Activated CD8-positive, alpha-beta T cell treated with anti-CD3 and anti-CD28 coated beads for 36 hours (primary cell): Measurements from ENCODE around the gene CDK5RAP2. TPM values are rescaled to one million over a fixed set of nuclear protein-coding genes. Genes with fewer than 3 reads are reported as not detected.

ENCODE experiments used
- ATAC-seq: fragments of 200-7000 bp; cut with Tn5 transposase; one replicate; pipeline ENCODE4 v1.10.0; 2021; ENCODE audit warnings: mild to moderate bottlenecking, moderate library complexity
- CTCF ChIA-PET: fragments of 350-600 bp; sonication (Branson Sonifier 250); formaldehyde crosslinking; loops from one replicate; lab custom pipeline; 2021; ENCODE audit warnings: antibody characterized with exemption; lab: Charles Lee
- POLR2A ChIA-PET: fragments of 350-600 bp; sonication (Branson Sonifier 250); formaldehyde crosslinking; loops from one replicate; lab custom pipeline; 2021; ENCODE audit warnings: antibody characterized with exemption; lab: Charles Lee
- DNase-seq: peaks from one replicate; pipeline ENCODE4 v3.0.0-alpha.2; 2020
- H3K27ac Mint-ChIP-seq: one replicate; pipeline ENCODE4 v1.8.0; 2021; ENCODE audit warnings: mild to moderate bottlenecking, mixed read lengths
- H3K27me3 Mint-ChIP-seq: one replicate; pipeline ENCODE4 v1.8.0; 2021; ENCODE audit warnings: mixed read lengths
- H3K36me3 Mint-ChIP-seq: one replicate; pipeline ENCODE4 v1.8.0; 2021; ENCODE audit warnings: low read depth, mixed read lengths
- H3K4me1 Mint-ChIP-seq: one replicate; pipeline ENCODE4 v1.8.0; 2021; ENCODE audit warnings: low read depth, mixed read lengths
- H3K4me3 Mint-ChIP-seq: one replicate; pipeline ENCODE4 v1.8.0; 2021; ENCODE audit warnings: mild to moderate bottlenecking, moderate library complexity, mixed read lengths
- H3K9me3 Mint-ChIP-seq: one replicate; pipeline ENCODE4 v1.8.0; 2021; ENCODE audit warnings: mixed read lengths
- intact Hi-C: fragments of 100-400 bp; cut with micrococcal nuclease; formaldehyde crosslinking; loops from one replicate; pipeline ENCODE4 v1.10.0; 2022
- total RNA-seq, 2 experiments: library from RNA; stranded (reverse); gene quantifications; one replicate each; pipeline ENCODE4 v1.2.3, GENCODE V29; 2021
- TF ChIP-seq, protein P1 (sequence below): fragments of 200-600 bp; IDR thresholded peaks from one replicate; pipeline ENCODE4 v1.8.0; 2022; ENCODE audit warnings: antibody characterized with exemption, mild to moderate bottlenecking

CDK5RAP2 gene
- total RNA-seq, 2 experiments from 2014 or later: 61.5 to 67.6 TPM

DNA sequence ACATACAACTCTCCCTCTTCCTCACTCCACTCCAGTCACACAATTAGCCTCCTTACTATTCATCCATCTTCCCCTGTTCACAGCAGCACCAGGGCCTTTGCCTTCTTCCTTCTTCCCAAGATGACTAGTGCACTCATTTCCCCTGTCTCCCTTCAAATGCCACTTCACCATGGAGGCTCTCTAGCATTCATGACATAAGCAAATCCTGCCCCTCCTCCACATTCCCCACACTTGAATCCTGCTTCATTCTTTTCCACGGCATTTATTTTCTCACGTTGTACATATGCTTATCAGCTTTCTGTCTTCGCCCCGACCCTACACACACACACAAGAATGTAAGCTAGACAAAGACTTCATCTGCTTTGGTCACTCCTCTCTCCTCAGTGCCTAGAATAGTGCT is 133.3 kb downstream of the CDK5RAP2 start:
- POLR2A ChIA-PET: no interaction called here
- CTCF ChIA-PET: interaction anchor here (1.7 kb wide), 1 partner anchor 31 kb away, joined by 4 read pairs; no protein-coding TSS in a partner anchor
- H3K27ac Mint-ChIP-seq: no peak overlapping the region
- intact Hi-C loops: no loop called here
- no peaks in the 10 kb centered on the region for H3K9me3 Mint-ChIP-seq
- TF ChIP-seq, protein P1, sequence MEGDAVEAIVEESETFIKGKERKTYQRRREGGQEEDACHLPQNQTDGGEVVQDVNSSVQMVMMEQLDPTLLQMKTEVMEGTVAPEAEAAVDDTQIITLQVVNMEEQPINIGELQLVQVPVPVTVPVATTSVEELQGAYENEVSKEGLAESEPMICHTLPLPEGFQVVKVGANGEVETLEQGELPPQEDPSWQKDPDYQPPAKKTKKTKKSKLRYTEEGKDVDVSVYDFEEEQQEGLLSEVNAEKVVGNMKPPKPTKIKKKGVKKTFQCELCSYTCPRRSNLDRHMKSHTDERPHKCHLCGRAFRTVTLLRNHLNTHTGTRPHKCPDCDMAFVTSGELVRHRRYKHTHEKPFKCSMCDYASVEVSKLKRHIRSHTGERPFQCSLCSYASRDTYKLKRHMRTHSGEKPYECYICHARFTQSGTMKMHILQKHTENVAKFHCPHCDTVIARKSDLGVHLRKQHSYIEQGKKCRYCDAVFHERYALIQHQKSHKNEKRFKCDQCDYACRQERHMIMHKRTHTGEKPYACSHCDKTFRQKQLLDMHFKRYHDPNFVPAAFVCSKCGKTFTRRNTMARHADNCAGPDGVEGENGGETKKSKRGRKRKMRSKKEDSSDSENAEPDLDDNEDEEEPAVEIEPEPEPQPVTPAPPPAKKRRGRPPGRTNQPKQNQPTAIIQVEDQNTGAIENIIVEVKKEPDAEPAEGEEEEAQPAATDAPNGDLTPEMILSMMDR: no peak
- H3K4me3 Mint-ChIP-seq: no peak overlapping the region
- H3K36me3 Mint-ChIP-seq: peaks cover 40% of the 10 kb centered on the region
- no peaks in the 10 kb centered on the region for H3K27me3 Mint-ChIP-seq
- no peak for ATAC-seq
- H3K4me1 Mint-ChIP-seq: peaks cover 9% of the 10 kb centered on the region
- no peak for DNase-seq

DNA sequence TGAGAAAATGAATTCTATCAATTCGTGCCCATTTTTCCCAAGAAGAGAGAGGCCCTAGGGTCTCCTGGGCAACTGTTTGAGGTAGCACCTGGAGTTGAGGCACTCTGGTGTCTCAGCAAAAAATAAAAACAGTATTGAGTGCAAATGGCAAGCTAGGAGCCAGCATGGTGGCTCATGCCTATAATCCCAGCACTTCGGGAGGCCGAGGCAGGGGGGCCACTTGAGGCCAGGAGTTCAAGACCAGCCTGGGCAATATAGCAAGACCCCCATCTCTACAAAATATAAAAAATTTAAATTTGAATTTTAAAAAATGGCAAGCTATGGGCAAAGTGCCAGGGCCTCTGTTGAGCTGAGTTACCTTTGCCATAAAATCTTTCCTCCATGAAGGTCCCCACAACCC is 136.0 kb downstream of the CDK5RAP2 start:
- no peak for ATAC-seq

DNA sequence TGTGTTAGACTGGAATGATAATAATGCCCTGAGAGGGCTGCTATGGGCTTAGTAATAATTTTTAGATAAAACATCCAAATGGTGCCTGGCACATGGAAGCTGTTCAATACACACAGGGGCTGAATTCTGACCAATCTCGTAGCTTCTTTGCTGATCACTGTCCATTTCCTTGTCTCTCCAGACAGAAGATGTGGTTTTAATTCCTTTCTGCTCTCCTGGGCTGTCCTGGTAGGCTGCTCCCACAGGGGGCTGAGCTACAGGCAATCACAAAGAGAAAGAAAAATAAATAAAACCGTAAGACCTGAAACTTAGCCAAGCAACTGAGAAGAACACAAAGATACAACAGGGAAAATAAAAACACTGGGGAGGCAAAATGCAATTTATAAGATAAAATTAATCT is 136.5 kb downstream of the CDK5RAP2 start:
- no peak overlapping the region for H3K27ac Mint-ChIP-seq
- ChIA-PET POLR2A (no interaction called here), CTCF (no interaction called here)
- no peak for ATAC-seq
- no peak overlapping the region for H3K4me3 Mint-ChIP-seq
- peaks cover 43% of the 10 kb centered on the region for H3K36me3 Mint-ChIP-seq
- TF ChIP-seq, protein P1: no peak
- no peak for DNase-seq
- no peaks in the 10 kb centered on the region for H3K27me3 Mint-ChIP-seq
- intact Hi-C loops: no loop called here
- peaks cover 12% of the 10 kb centered on the region for H3K4me1 Mint-ChIP-seq
- H3K9me3 Mint-ChIP-seq: no peaks in the 10 kb centered on the region

More for the DNA sequence above, 136.0 kb downstream of the CDK5RAP2 start:
- DNase-seq: no peak
- TF ChIP-seq, protein P1: no peak
- intact Hi-C loops: no loop called here
- H3K27ac Mint-ChIP-seq: no peak overlapping the region
- H3K27me3 Mint-ChIP-seq: no peaks in the 10 kb centered on the region
- H3K9me3 Mint-ChIP-seq: no peaks in the 10 kb centered on the region
- H3K4me1 Mint-ChIP-seq: peaks cover 8% of the 10 kb centered on the region
- CTCF ChIA-PET: no interaction called here
- H3K36me3 Mint-ChIP-seq: peaks cover 44% of the 10 kb centered on the region
- POLR2A ChIA-PET: interaction anchor here (0.6 kb wide), 1 partner anchor 90 kb away, joined by 3 read pairs; no protein-coding TSS in a partner anchor
- H3K4me3 Mint-ChIP-seq: no peak overlapping the region

DNA sequence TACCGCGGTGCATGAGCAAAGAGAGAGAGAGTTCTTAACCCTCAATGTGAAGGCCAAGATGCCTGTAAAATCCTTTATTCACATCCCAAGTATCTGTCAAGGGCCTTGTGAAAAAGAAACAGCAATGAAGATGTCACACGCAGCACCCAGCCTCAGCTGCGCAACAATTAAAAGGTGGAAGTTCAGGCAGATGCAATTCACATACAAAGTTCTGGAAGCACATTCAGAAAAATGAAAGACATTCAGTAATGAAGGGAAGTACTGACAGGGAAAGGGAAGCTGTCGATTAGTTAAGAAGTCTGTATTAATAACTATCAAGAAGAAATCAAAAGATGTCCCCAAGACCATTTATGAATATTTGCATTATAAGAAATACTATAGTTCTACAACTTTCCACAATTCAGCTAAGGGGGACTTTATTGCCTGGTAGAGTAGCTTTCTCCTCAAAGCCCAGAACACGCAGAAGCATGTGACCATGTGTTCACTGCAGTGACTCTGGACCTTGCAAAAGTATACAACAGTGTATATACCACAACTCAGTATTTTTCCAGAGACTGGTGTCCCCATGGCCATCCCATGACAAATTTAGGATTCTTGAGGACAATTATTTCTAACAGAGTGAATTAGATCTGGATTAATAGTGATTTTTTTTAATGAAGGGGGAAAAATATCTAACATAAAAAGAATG is 137.5 kb downstream of the CDK5RAP2 start:
- no peak overlapping the region for H3K27ac Mint-ChIP-seq
- TF ChIP-seq, protein P1: no peak
- POLR2A ChIA-PET: interaction anchor here (0.7 kb wide), 1 partner anchor 50 kb away, joined by 3 read pairs; no protein-coding TSS in a partner anchor
- peaks cover 16% of the 10 kb centered on the region for H3K4me1 Mint-ChIP-seq
- peaks cover 43% of the 10 kb centered on the region for H3K36me3 Mint-ChIP-seq
- CTCF ChIA-PET: no interaction called here
- DNase-seq: no peak
- H3K4me3 Mint-ChIP-seq: no peak overlapping the region
- intact Hi-C loops: no loop called here
- ATAC-seq: no peak
- H3K9me3 Mint-ChIP-seq: no peaks in the 10 kb centered on the region
- no peaks in the 10 kb centered on the region for H3K27me3 Mint-ChIP-seq
